Endodermal cell (in vitro differentiated cells): ENCODE results near the gene THNSL1. TPM values are rescaled to one million over a fixed set of nuclear protein-coding genes. Genes with fewer than 3 reads are reported as not detected.

Experiments
- DNase-seq: peaks from one replicate; pipeline ENCODE4 v3.0.0-alpha.2; 2017
- H3K27ac ChIP-seq: 2 replicates; pipeline ENCODE4 v1.5.1; 2013; ENCODE audit warnings: mild to moderate bottlenecking, low read depth, low read length, moderate library complexity
- H3K27me3 ChIP-seq: 2 replicates; pipeline ENCODE4 v1.6.1; 2013; ENCODE audit warnings: mild to moderate bottlenecking, low read length, moderate library complexity; ENCODE audit not compliant: insufficient read depth, control insufficient read depth, poor library complexity, severe bottlenecking
- H3K36me3 ChIP-seq: 2 replicates; pipeline ENCODE4 v1.7.0; 2013; ENCODE audit warnings: mild to moderate bottlenecking, low read length, moderate library complexity; ENCODE audit not compliant: control insufficient read depth, insufficient read depth
- H3K4me1 ChIP-seq: one replicate; pipeline ENCODE4 v1.7.0; 2013; ENCODE audit warnings: low read length; ENCODE audit not compliant: control insufficient read depth, insufficient read depth
- H3K4me3 ChIP-seq: 2 replicates; pipeline ENCODE4 v1.5.1; 2013; ENCODE audit warnings: mild to moderate bottlenecking, low read length, moderate library complexity
- H3K9ac ChIP-seq: 2 replicates; pipeline ENCODE4 v1.6.1; 2013; ENCODE audit warnings: mild to moderate bottlenecking, low read length, moderate library complexity; ENCODE audit not compliant: poor library complexity, severe bottlenecking; ENCODE audit errors: extremely low read depth
- H3K9me3 ChIP-seq: 2 replicates; pipeline ENCODE4 v1.6.1; 2013; ENCODE audit warnings: mild to moderate bottlenecking, low read length, moderate library complexity; ENCODE audit not compliant: control insufficient read depth
- H3K27ac Mint-ChIP-seq: 2 replicates; pipeline ENCODE4 v1.8.0; 2020; ENCODE audit warnings: mixed read lengths
- H3K27me3 Mint-ChIP-seq: 2 replicates; pipeline ENCODE4 v1.8.0; 2021; ENCODE audit warnings: mild to moderate bottlenecking, mixed read lengths; ENCODE audit not compliant: insufficient read depth
- H3K36me3 Mint-ChIP-seq: 2 replicates; pipeline ENCODE4 v1.8.0; 2020; ENCODE audit warnings: low read depth, mixed read lengths
- H3K4me1 Mint-ChIP-seq: 2 replicates; pipeline ENCODE4 v1.8.0; 2020; ENCODE audit warnings: mixed read lengths
- H3K4me3 Mint-ChIP-seq: 2 replicates; pipeline ENCODE4 v1.8.0; 2020; ENCODE audit warnings: mild to moderate bottlenecking, moderate library complexity, mixed read lengths
- H3K9me3 Mint-ChIP-seq: 2 replicates; pipeline ENCODE4 v1.8.0; 2020; ENCODE audit warnings: mild to moderate bottlenecking, mixed read lengths
- CTCF ChIP-seq: fragments of 200-600 bp; sonication (generic); conservative IDR thresholded peaks from 2 replicates; pipeline ENCODE4 v1.5.0; 2021; ENCODE audit warnings: antibody characterized with exemption, mild to moderate bottlenecking
- WGBS, 2 experiments: methylation state at CpG; one replicate each; pipeline versions ENCODE4 v1.1.5 to v1.1.7; 2013; ENCODE audit warnings: missing lambda C conversion rate in 2 of 2, mixed read lengths in 1 of 2; ENCODE audit not compliant: insufficient coverage in 1 of 2, insufficient read length in 1 of 2; 5-methylcytosine and 5-hydroxymethylcytosine counted together
- total RNA-seq, 2 donors: library from RNA; stranded (reverse); fragmentation: NEBNext Ultra II Directional in 1 of 2; extraction: Animal tissue kit (Norgen Biotek cat#: 25700) in 1 of 2; gene quantifications; 2 replicates in 1 of 2; 3 replicates in 1 of 2; pipeline ENCODE4 v1.2.1, GENCODE V29; 2021

Gene THNSL1
- total RNA-seq, 2 donors from 2014 or later, result 7.2 to 8.7 TPM

GRCh38 chr10:24991298-24991697, 25.1 kb upstream of the THNSL1 start:
- Histone ChIP-seq H3K36me3 (no peaks in the 10 kb centered on the region), H3K27ac (no peak overlapping the region), H3K27me3 (no peaks in the 10 kb centered on the region), H3K9me3 (no peaks in the 10 kb centered on the region), H3K4me3 (no peak overlapping the region), H3K9ac (no peak overlapping the region), H3K4me1 (no peaks in the 10 kb centered on the region)
- WGBS, 2 experiments, result 93 to 97% methylated on average over 9 to 13 of the region's 13 CpGs
- Mint-ChIP-seq H3K9me3 (no peaks in the 10 kb centered on the region), H3K4me3 (no peak overlapping the region), H3K36me3 (no peaks in the 10 kb centered on the region), H3K27me3 (peaks cover 1% of the 10 kb centered on the region), H3K27ac (no peak overlapping the region), H3K4me1 (no peaks in the 10 kb centered on the region)
- DNase-seq, result no peak
- no peak for TF ChIP-seq CTCF

GRCh38 chr10:24992512-24993133, 23.8 kb upstream of the THNSL1 start:
- H3K27ac Mint-ChIP-seq, result no peak overlapping the region
- H3K4me3 ChIP-seq, result no peak overlapping the region
- 83 to 89% methylated on average over 3 of the region's 3 CpGs for WGBS, 2 experiments
- no peaks in the 10 kb centered on the region for H3K27me3 ChIP-seq
- no peaks in the 10 kb centered on the region for H3K4me1 Mint-ChIP-seq
- no peak for DNase-seq
- TF ChIP-seq CTCF, result no peak
- no peaks in the 10 kb centered on the region for H3K36me3 ChIP-seq
- H3K9ac ChIP-seq, result no peak overlapping the region
- H3K4me3 Mint-ChIP-seq, result no peak overlapping the region
- no peaks in the 10 kb centered on the region for H3K9me3 ChIP-seq
- H3K27ac ChIP-seq, result no peak overlapping the region
- H3K4me1 ChIP-seq, result no peaks in the 10 kb centered on the region
- H3K9me3 Mint-ChIP-seq, result no peaks in the 10 kb centered on the region
- peaks cover 1% of the 10 kb centered on the region for H3K27me3 Mint-ChIP-seq
- H3K36me3 Mint-ChIP-seq, result no peaks in the 10 kb centered on the region

- Histone ChIP-seq H3K27ac (no peak overlapping the region), H3K9me3 (no peaks in the 10 kb centered on the region), H3K4me3 (no peak overlapping the region), H3K4me1 (no peaks in the 10 kb centered on the region), H3K27me3 (no peaks in the 10 kb centered on the region), H3K36me3 (no peaks in the 10 kb centered on the region), H3K9ac (no peak overlapping the region)
- no peak for DNase-seq
- no peaks in the 10 kb centered on the region for H3K9me3 Mint-ChIP-seq
- H3K4me3 Mint-ChIP-seq, result no peak overlapping the region
- no CpG with 5 or more reads among the region's 1 CpG for WGBS, 2 experiments
- H3K27ac Mint-ChIP-seq, result no peak overlapping the region
- H3K4me1 Mint-ChIP-seq, result no peaks in the 10 kb centered on the region
- H3K36me3 Mint-ChIP-seq, result no peaks in the 10 kb centered on the region
- H3K27me3 Mint-ChIP-seq, result peaks cover 1% of the 10 kb centered on the region
- no peak for TF ChIP-seq CTCF
Measured at GRCh38 chr10:24993237-24993958, 23.0 kb upstream of the THNSL1 start.
